SK-N-SH treated with all-trans-retinoic acid at 6 μM for 48 hours (cell line): ENCODE data around the gene VEGFB.

Source experiments
- ARNTL ChIP-seq: fragments of 450-650 bp; formaldehyde crosslinking; IDR thresholded peaks from 2 replicates; pipeline ENCODE4 v1.5.0; 2020; ENCODE audit warnings: low read depth, mild to moderate bottlenecking, moderate library complexity, borderline replicate concordance
- GLIS3 ChIP-seq: fragments of 250-450 bp; sonication (Bioruptor Pico); IDR thresholded peaks from 2 replicates; pipeline ENCODE4 v1.5.0; 2020; ENCODE audit warnings: mild to moderate bottlenecking, moderate library complexity
- OSR1 ChIP-seq: fragments of 250-450 bp; sonication (Bioruptor Pico); IDR thresholded peaks from 2 replicates; pipeline ENCODE4 v1.8.0; 2022; ENCODE audit warnings: moderate library complexity, mild to moderate bottlenecking, inconsistent platforms
- PATZ1 ChIP-seq: fragments of 250-450 bp; sonication (Bioruptor Pico); IDR thresholded peaks from 2 replicates; pipeline ENCODE4 v1.8.0; 2020; ENCODE audit warnings: mild to moderate bottlenecking, moderate library complexity, borderline replicate concordance
- RARB ChIP-seq: fragments of 250-450 bp; sonication (Bioruptor Pico); IDR thresholded peaks from 2 replicates; pipeline ENCODE4 v1.8.0; 2021; ENCODE audit warnings: mild to moderate bottlenecking, moderate library complexity
- ZFP3 ChIP-seq: fragments of 250-450 bp; sonication (Bioruptor Pico); IDR thresholded peaks from 2 replicates; pipeline ENCODE4 v1.5.0; 2020; ENCODE audit warnings: mild to moderate bottlenecking, moderate library complexity

- TF ChIP-seq RARB (CRISPR knock-in tag): no peak
- TF ChIP-seq OSR1: no peak
- no peak for TF ChIP-seq PATZ1 (CRISPR knock-in tag)
- no peak for TF ChIP-seq ZFP3 (CRISPR knock-in tag)
- TF ChIP-seq GLIS3: no peak
- TF ChIP-seq ARNTL (CRISPR knock-in tag): no peak
Measured at GRCh38 chr11:64283092-64283491, 48.7 kb downstream of the VEGFB start.
